WTC11 (cell line): ENCODE results near the gene CD164L2. TPM values are rescaled to one million over a fixed set of nuclear protein-coding genes. Genes with fewer than 3 reads are reported as not detected.

Experiments used
- ATAC-seq: fragments of 200-7000 bp; cut with Tn5 transposase; 2 replicates; pipeline ENCODE4 v1.10.0; 2021; ENCODE audit warnings: mild to moderate bottlenecking, moderate library complexity
- CTCF ChIA-PET: fragments of 300-600 bp; sonication (Branson Sonifier 250); formaldehyde crosslinking; loops from one replicate; lab custom pipeline; 2021; ENCODE audit warnings: antibody characterized with exemption; lab: Charles Lee
- POLR2A ChIA-PET: fragments of 350-600 bp; sonication (Branson Sonifier 250); formaldehyde crosslinking; loops from one replicate; lab custom pipeline; 2021; ENCODE audit warnings: antibody characterized with exemption; lab: Charles Lee
- DNase-seq: peaks from one replicate; pipeline ENCODE4 v3.0.0; 2021; ENCODE audit warnings: low spot score
- H3K27ac Mint-ChIP-seq: 2 replicates; pipeline ENCODE4 v1.8.0; 2021; ENCODE audit warnings: mixed read lengths
- H3K27me3 Mint-ChIP-seq: 2 replicates; pipeline ENCODE4 v1.8.0; 2021; ENCODE audit warnings: low read depth, mild to moderate bottlenecking, moderate library complexity, mixed read lengths
- H3K36me3 Mint-ChIP-seq: 2 replicates; pipeline ENCODE4 v1.8.0; 2021; ENCODE audit warnings: mixed read lengths
- H3K4me1 Mint-ChIP-seq: 2 replicates; pipeline ENCODE4 v1.8.0; 2022; ENCODE audit warnings: mixed read lengths
- H3K4me3 Mint-ChIP-seq: 2 replicates; pipeline ENCODE4 v1.8.0; 2021; ENCODE audit warnings: mild to moderate bottlenecking, moderate library complexity, mixed read lengths
- H3K9me3 Mint-ChIP-seq: 2 replicates; pipeline ENCODE4 v1.8.0; 2021; ENCODE audit warnings: mixed read lengths
- ARID4B ChIP-seq: sonication (generic); formaldehyde crosslinking; IDR thresholded peaks from 2 replicates; pipeline ENCODE4 v1.8.0; 2023; ENCODE audit warnings: missing genetic modification reagents, mild to moderate bottlenecking, borderline replicate concordance
- ATF6 ChIP-seq: sonication (generic); formaldehyde crosslinking; IDR thresholded peaks from 2 replicates; pipeline ENCODE4 v1.8.1; 2023; ENCODE audit warnings: mild to moderate bottlenecking, missing genetic modification reagents
- CBFB ChIP-seq: sonication (generic); formaldehyde crosslinking; IDR thresholded peaks from 2 replicates; pipeline ENCODE4 v1.8.1; 2022; ENCODE audit warnings: mild to moderate bottlenecking, low read depth, missing genetic modification reagents
- CTCF ChIP-seq: fragments of 200-600 bp; IDR thresholded peaks from 2 replicates; pipeline ENCODE4 v1.8.0; 2022; ENCODE audit warnings: antibody characterized with exemption
- E2F5 ChIP-seq: sonication (generic); formaldehyde crosslinking; IDR thresholded peaks from 2 replicates; pipeline ENCODE4 v1.8.1; 2022; ENCODE audit warnings: mild to moderate bottlenecking, moderate library complexity, missing genetic modification reagents
- ELF4 ChIP-seq: sonication (generic); formaldehyde crosslinking; IDR thresholded peaks from 2 replicates; pipeline ENCODE4 v1.8.1; 2022; ENCODE audit warnings: low read depth, mild to moderate bottlenecking, moderate library complexity, missing genetic modification reagents
- EMX1 ChIP-seq: fragments of 250-450 bp; sonication (Bioruptor Pico); IDR thresholded peaks from 2 replicates; pipeline ENCODE4 v1.8.0; 2021; ENCODE audit warnings: mild to moderate bottlenecking
- ERG ChIP-seq: fragments of 250-450 bp; sonication (Bioruptor Pico); IDR thresholded peaks from 2 replicates; pipeline ENCODE4 v1.8.0; 2021; ENCODE audit warnings: mild to moderate bottlenecking
- ESRRA ChIP-seq: sonication (generic); formaldehyde crosslinking; IDR thresholded peaks from 2 replicates; pipeline ENCODE4 v1.8.1; 2022; ENCODE audit warnings: mild to moderate bottlenecking, missing genetic modification reagents, borderline replicate concordance
- FOXJ3 ChIP-seq: sonication (generic); formaldehyde crosslinking; IDR thresholded peaks from 2 replicates; pipeline ENCODE4 v1.9.0; 2021; ENCODE audit warnings: missing genetic modification reagents, mild to moderate bottlenecking, borderline replicate concordance
- JUN ChIP-seq: sonication (generic); formaldehyde crosslinking; IDR thresholded peaks from 2 replicates; pipeline ENCODE4 v1.8.0; 2023; ENCODE audit warnings: mild to moderate bottlenecking, missing genetic modification reagents
- KAT7 ChIP-seq: sonication (generic); formaldehyde crosslinking; IDR thresholded peaks from 2 replicates; pipeline ENCODE4 v1.8.1; 2023; ENCODE audit warnings: missing genetic modification reagents, mild to moderate bottlenecking, borderline replicate concordance
- MXD4 ChIP-seq: fragments of 250-450 bp; sonication (Bioruptor Pico); IDR thresholded peaks from 2 replicates; pipeline ENCODE4 v1.8.0; 2021; ENCODE audit warnings: mild to moderate bottlenecking, moderate library complexity, borderline replicate concordance
- TEAD1 ChIP-seq: sonication (generic); formaldehyde crosslinking; IDR thresholded peaks from 2 replicates; pipeline ENCODE4 v1.8.0; 2022; ENCODE audit warnings: mild to moderate bottlenecking, missing genetic modification reagents
- TEAD4 ChIP-seq: sonication (generic); formaldehyde crosslinking; IDR thresholded peaks from 2 replicates; pipeline ENCODE4 v1.8.0; 2022; ENCODE audit warnings: mild to moderate bottlenecking, missing genetic modification reagents
- ZMAT4 ChIP-seq: fragments of 250-450 bp; sonication (Bioruptor Pico); IDR thresholded peaks from 2 replicates; pipeline ENCODE4 v1.9.0; 2021; ENCODE audit warnings: mild to moderate bottlenecking
- ZNF138 ChIP-seq: sonication (generic); formaldehyde crosslinking; conservative IDR thresholded peaks from 2 replicates; pipeline ENCODE4 v1.8.1; 2022; ENCODE audit warnings: mild to moderate bottlenecking, moderate library complexity, missing genetic modification reagents
- ZNF263 ChIP-seq: sonication (generic); formaldehyde crosslinking; IDR thresholded peaks from 2 replicates; pipeline ENCODE4 v1.8.1; 2022; ENCODE audit warnings: low read depth, mild to moderate bottlenecking, moderate library complexity, missing genetic modification reagents
- ZNF281 ChIP-seq: sonication (generic); formaldehyde crosslinking; IDR thresholded peaks from 2 replicates; pipeline ENCODE4 v1.8.0; 2023; ENCODE audit warnings: mild to moderate bottlenecking, missing genetic modification reagents
- total RNA-seq: library from RNA; stranded (reverse); gene quantifications from 3 replicates; pipeline ENCODE4 v1.2.3, GENCODE V29; 2021

The CD164L2 gene
- total RNA-seq, 1 experiment from 2014 or later = 5.5 TPM

- TF ChIP-seq ARID4B (CRISPR knock-in tag) (no peak), CBFB (no peak), FOXJ3 (CRISPR knock-in tag) (no peak), ESRRA (CRISPR knock-in tag) (no peak), ERG (CRISPR knock-in tag) (no peak), TEAD1 (no peak)
Measured at GRCh38 chr1:27331922-27332321, 51.2 kb downstream of the CD164L2 start (continued).

- no peak for DNase-seq
- POLR2A ChIA-PET = interaction anchor here (3.4 kb wide), 1 partner anchor 20 kb away, joined by 8 read pairs; no protein-coding TSS in a partner anchor
- Mint-ChIP-seq H3K4me3 (no peak overlapping the region), H3K4me1 (no peaks in the 10 kb centered on the region)
- CTCF ChIA-PET = interaction anchor here (1.0 to 5.4 kb wide), 6 partner anchors 11 to 72 kb away, joined by 3 to 70 read pairs (median 8); partner anchors contain the start of gene MAP3K6
- no peak for ATAC-seq
- TF ChIP-seq ZNF138 (CRISPR knock-in tag) = no peak
- TF ChIP-seq, all 79 proteins: peak for 0
- Mint-ChIP-seq H3K27ac (no peak overlapping the region), H3K27me3 (no peaks in the 10 kb centered on the region; the same call in 1 of the 2 replicates), H3K36me3 (peaks cover 17% of the 10 kb centered on the region), H3K9me3 (no peaks in the 10 kb centered on the region)
Measured at GRCh38 chr1:27331426-27331825, 51.7 kb downstream of the CD164L2 start.

GRCh38 chr1:27330786-27331185, 52.3 kb downstream of the CD164L2 start:
- Mint-ChIP-seq H3K36me3 (peaks cover 18% of the 10 kb centered on the region), H3K4me1 (no peaks in the 10 kb centered on the region), H3K27me3 (no peaks in the 10 kb centered on the region; the same call in 1 of the 2 replicates), H3K9me3 (no peaks in the 10 kb centered on the region), H3K4me3 (no peak overlapping the region), H3K27ac (no peak overlapping the region)
- no peak for ATAC-seq
- POLR2A ChIA-PET = no interaction called here
- no peak for DNase-seq
- CTCF ChIA-PET = interaction anchor here (0.6 to 5.4 kb wide), 5 partner anchors 8 to 36 kb away, joined by 3 to 70 read pairs (median 3); partner anchors contain the start of gene MAP3K6
- TF ChIP-seq MXD4 (CRISPR knock-in tag) = no peak
- no peak for TF ChIP-seq E2F5 (CRISPR knock-in tag)
- TF ChIP-seq ZNF263 (CRISPR knock-in tag) = no peak
- TF ChIP-seq ZNF281 (CRISPR knock-in tag) = no peak
- no peak for TF ChIP-seq TEAD4 (CRISPR knock-in tag)
- TF ChIP-seq ATF6 (CRISPR knock-in tag) = no peak
- TF ChIP-seq JUN (CRISPR knock-in tag) = no peak
- TF ChIP-seq KAT7 (CRISPR knock-in tag) = no peak
- no peak for TF ChIP-seq EMX1
- no peak for TF ChIP-seq ELF4 (CRISPR knock-in tag)
- TF ChIP-seq ZMAT4 (CRISPR knock-in tag) = no peak
- no peak for TF ChIP-seq CTCF
